SK-N-SH treated with all-trans-retinoic acid at 6 μM for 48 hours (cell line): Measurements from ENCODE around the gene SULT2B1.

Source experiments
- ATAC-seq: fragments of 200-7000 bp; cut with Tn5 transposase; 3 replicates; pipeline ENCODE4 v1.9.1; 2020; ENCODE audit warnings: mild to moderate bottlenecking, moderate library complexity
- ARNTL ChIP-seq: fragments of 450-650 bp; formaldehyde crosslinking; IDR thresholded peaks from 2 replicates; pipeline ENCODE4 v1.5.0; 2020; ENCODE audit warnings: low read depth, mild to moderate bottlenecking, moderate library complexity, borderline replicate concordance
- BACH2 ChIP-seq: fragments of 250-450 bp; sonication (Bioruptor Pico); IDR thresholded peaks from 2 replicates; pipeline ENCODE4 v1.9.0; 2021; ENCODE audit warnings: mild to moderate bottlenecking, borderline replicate concordance
- CREB5 ChIP-seq: fragments of 250-450 bp; sonication (Bioruptor Pico); IDR thresholded peaks from 2 replicates; pipeline ENCODE4 v1.5.1; 2020; ENCODE audit warnings: low read depth, mild to moderate bottlenecking, moderate library complexity
- CSDC2 ChIP-seq: fragments of 250-450 bp; sonication (Bioruptor Pico); IDR thresholded peaks from 2 replicates; pipeline ENCODE4 v1.5.0; 2020; ENCODE audit warnings: mild to moderate bottlenecking, moderate library complexity
- CSRNP3 ChIP-seq: fragments of 250-450 bp; sonication (Bioruptor Pico); IDR thresholded peaks from 2 replicates; pipeline ENCODE4 v1.5.1; 2021; ENCODE audit warnings: mild to moderate bottlenecking, moderate library complexity
- ESRRG ChIP-seq: fragments of 250-450 bp; sonication (Bioruptor Pico); IDR thresholded peaks from 2 replicates; pipeline ENCODE4 v1.6.1; 2021; ENCODE audit warnings: mild to moderate bottlenecking
- GLIS3 ChIP-seq: fragments of 250-450 bp; sonication (Bioruptor Pico); IDR thresholded peaks from 2 replicates; pipeline ENCODE4 v1.5.0; 2020; ENCODE audit warnings: mild to moderate bottlenecking, moderate library complexity
- ISL1 ChIP-seq: fragments of 250-450 bp; sonication (Bioruptor Pico); IDR thresholded peaks from 2 replicates; pipeline ENCODE4 v2.1.2; 2022; ENCODE audit warnings: mild to moderate bottlenecking, moderate library complexity
- OSR1 ChIP-seq: fragments of 250-450 bp; sonication (Bioruptor Pico); IDR thresholded peaks from 2 replicates; pipeline ENCODE4 v1.8.0; 2022; ENCODE audit warnings: moderate library complexity, mild to moderate bottlenecking, inconsistent platforms
- POU6F1 ChIP-seq: fragments of 250-450 bp; sonication (Bioruptor Pico); IDR thresholded peaks from 2 replicates; pipeline ENCODE4 v1.8.0; 2021; ENCODE audit warnings: low read depth, mild to moderate bottlenecking, moderate library complexity, borderline replicate concordance
- PPARA ChIP-seq: fragments of 250-450 bp; sonication (Bioruptor Pico); IDR thresholded peaks from 2 replicates; pipeline ENCODE4 v1.5.0; 2020; ENCODE audit warnings: mild to moderate bottlenecking, borderline replicate concordance
- RARB ChIP-seq: fragments of 250-450 bp; sonication (Bioruptor Pico); IDR thresholded peaks from 2 replicates; pipeline ENCODE4 v1.8.0; 2021; ENCODE audit warnings: mild to moderate bottlenecking, moderate library complexity
- TCF4 ChIP-seq: fragments of 250-450 bp; sonication (Bioruptor Pico); IDR thresholded peaks from 2 replicates; pipeline ENCODE4 v1.8.0; 2021; ENCODE audit warnings: mild to moderate bottlenecking, moderate library complexity, borderline replicate concordance
- TOX ChIP-seq: fragments of 250-450 bp; sonication (Bioruptor Pico); IDR thresholded peaks from 2 replicates; pipeline ENCODE4 v1.8.0; 2021; ENCODE audit warnings: mild to moderate bottlenecking, moderate library complexity, borderline replicate concordance
- TSHZ2 ChIP-seq: fragments of 250-450 bp; sonication (Bioruptor Pico); IDR thresholded peaks from 2 replicates; pipeline ENCODE4 v1.5.0; 2020; ENCODE audit warnings: mild to moderate bottlenecking, moderate library complexity
- ZC3H10 ChIP-seq: fragments of 250-450 bp; sonication (Bioruptor Pico); IDR thresholded peaks from 2 replicates; pipeline ENCODE4 v1.5.1; 2021; ENCODE audit warnings: mild to moderate bottlenecking, moderate library complexity
- ZFP3 ChIP-seq: fragments of 250-450 bp; sonication (Bioruptor Pico); IDR thresholded peaks from 2 replicates; pipeline ENCODE4 v1.5.0; 2020; ENCODE audit warnings: mild to moderate bottlenecking, moderate library complexity
- ZFP30 ChIP-seq: fragments of 450-650 bp; formaldehyde crosslinking; IDR thresholded peaks from 2 replicates; pipeline ENCODE4 v1.5.0; 2022; ENCODE audit warnings: mild to moderate bottlenecking, moderate library complexity
- ZNF565 ChIP-seq: fragments of 450-650 bp; formaldehyde crosslinking; conservative IDR thresholded peaks from 2 replicates; pipeline ENCODE4 v1.5.0; 2020; ENCODE audit warnings: low read depth, mild to moderate bottlenecking, moderate library complexity
- ZNF70 ChIP-seq: fragments of 450-650 bp; formaldehyde crosslinking; IDR thresholded peaks from 2 replicates; pipeline ENCODE4 v1.5.0; 2020; ENCODE audit warnings: mild to moderate bottlenecking, moderate library complexity
- ZNF8 ChIP-seq: fragments of 450-650 bp; formaldehyde crosslinking; IDR thresholded peaks from 2 replicates; pipeline ENCODE4 v1.5.0; 2020; ENCODE audit warnings: mild to moderate bottlenecking, moderate library complexity

The SULT2B1 gene

GRCh38 chr19:48547722-48548121 is 4.2 kb upstream of the SULT2B1 start (continued):
- no peak for TF ChIP-seq TSHZ2 (CRISPR knock-in tag)

- ATAC-seq: no peak
- no peak for TF ChIP-seq ESRRG (CRISPR knock-in tag)
- TF ChIP-seq GLIS3 (CRISPR knock-in tag): no peak
- TF ChIP-seq CSRNP3 (CRISPR knock-in tag): no peak
- TF ChIP-seq TSHZ2 (CRISPR knock-in tag): no peak
- no peak for TF ChIP-seq CSDC2
- TF ChIP-seq ZFP3: no peak
- TF ChIP-seq TOX (CRISPR knock-in tag): no peak
- no peak for TF ChIP-seq OSR1
- TF ChIP-seq BACH2 (CRISPR knock-in tag): no peak
- no peak for TF ChIP-seq ZNF565 (CRISPR knock-in tag)
- TF ChIP-seq ZNF8 (CRISPR knock-in tag): no peak
- no peak for TF ChIP-seq POU6F1 (CRISPR knock-in tag)
- no peak for TF ChIP-seq ISL1 (CRISPR knock-in tag)
- no peak for TF ChIP-seq ZFP30
- no peak for TF ChIP-seq RARB (CRISPR knock-in tag)
- TF ChIP-seq TCF4: no peak
- no peak for TF ChIP-seq CREB5 (CRISPR knock-in tag)
- TF ChIP-seq ZC3H10 (CRISPR knock-in tag): no peak
- no peak for TF ChIP-seq ARNTL (CRISPR knock-in tag)
- no peak for TF ChIP-seq ZNF70 (CRISPR knock-in tag)
Measured at GRCh38 chr19:48548253-48548911, 3.6 kb upstream of the SULT2B1 start.

- TF ChIP-seq OSR1 (no peak), TCF4 (no peak), TOX (CRISPR knock-in tag) (no peak), PPARA (CRISPR knock-in tag) (no peak), CSRNP3 (CRISPR knock-in tag) (no peak), ZFP3 (no peak), ZFP30 (no peak), GLIS3 (CRISPR knock-in tag) (no peak), POU6F1 (CRISPR knock-in tag) (no peak), ZNF8 (CRISPR knock-in tag) (no peak), ESRRG (CRISPR knock-in tag) (no peak), ISL1 (CRISPR knock-in tag) (no peak)
- no peak for ATAC-seq
Measured at GRCh38 chr19:48549380-48549779, 2.6 kb upstream of the SULT2B1 start.
